ENCODE data around the gene PLXNA4. TPM values are rescaled to one million over a fixed set of nuclear protein-coding genes. Genes with fewer than 3 reads are reported as not detected.

PLXNA4 gene
- total and polyA plus RNA-seq, 9 of the 15 experiments (the other 6 are each of a cell fraction or from before 2014, with no cell fraction given): under 0.01 to 0.09 TPM; not detected in 7

DNA sequence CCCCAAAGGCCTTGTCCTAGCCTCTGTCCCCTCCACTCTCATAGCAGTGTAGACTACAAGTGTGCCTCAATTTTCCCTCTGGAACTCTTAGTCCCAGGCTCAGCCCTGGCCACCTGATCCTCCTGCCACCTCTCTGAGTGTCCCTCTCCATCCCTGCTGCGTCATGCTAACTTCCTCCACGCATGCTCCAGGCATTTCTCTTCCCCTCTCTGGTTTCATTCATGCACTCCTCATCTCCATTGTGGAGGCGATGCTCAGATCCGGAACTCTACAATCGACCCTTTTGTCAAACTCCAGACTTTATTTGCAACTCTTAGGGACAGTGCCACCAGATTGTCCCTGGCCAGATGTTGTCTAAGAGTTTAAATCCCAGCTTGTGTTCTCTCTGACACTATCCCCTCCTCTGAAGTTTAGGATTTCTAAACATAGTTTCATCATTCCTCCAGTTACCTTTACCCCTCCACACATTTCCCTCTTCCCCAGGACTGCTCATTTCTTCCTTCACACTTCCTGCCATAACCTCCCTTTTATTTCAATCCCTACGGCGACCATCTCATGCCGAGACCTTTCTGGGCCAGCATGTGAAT is 492.6 kb downstream of the PLXNA4 start:
- CTCF ChIA-PET (ENCODE audit: low intra/inter-chr PET ratio): no interaction called here
- no peaks in the 10 kb centered on the region for H3K79me2 ChIP-seq (ENCODE audit: control insufficient read depth, insufficient read depth, low read length)
- no TSS peak for BruUV-seq (replicated peaks)

More for the DNA sequence above, 492.6 kb downstream of the PLXNA4 start:
- H3K36me3 ChIP-seq (ENCODE audit: control insufficient read depth, insufficient read depth, low read length): no peaks in the 10 kb centered on the region
- peaks cover 3 to 30% of the 10 kb centered on the region in 2 experiments; a peak in 3 of 5 replicates for H3K27me3 ChIP-seq (ENCODE audit: control insufficient read depth in 2 of 2, insufficient read depth in 2 of 2, low read length in 2 of 2)
- no peaks in the 10 kb centered on the region for H3K9me1 ChIP-seq (ENCODE audit: control insufficient read depth, insufficient read depth, low read length)
- intact Hi-C loops (cut with micrococcal nuclease): no loop called here
- POLR2A ChIA-PET: interaction anchor here (0.6 to 1.2 kb wide), 4 partner anchors 10 to 34 kb away, joined by 3 read pairs; no protein-coding TSS in a partner anchor
- WGBS (ENCODE audit: insufficient coverage, low coverage, missing lambda C conversion rate): 4% methylated on average over 8 of the region's 8 CpGs
- H2AFZ ChIP-seq (ENCODE audit: low read depth, low read length): 0 out of 2 replicates have a peak overlapping the region, but pooled peaks have one; percentile 35
- no peak for DNase-seq (ENCODE audit: extremely low read depth in 1 of 4, low spot score in 3 of 4)
- TF ChIP-seq, protein P1, sequence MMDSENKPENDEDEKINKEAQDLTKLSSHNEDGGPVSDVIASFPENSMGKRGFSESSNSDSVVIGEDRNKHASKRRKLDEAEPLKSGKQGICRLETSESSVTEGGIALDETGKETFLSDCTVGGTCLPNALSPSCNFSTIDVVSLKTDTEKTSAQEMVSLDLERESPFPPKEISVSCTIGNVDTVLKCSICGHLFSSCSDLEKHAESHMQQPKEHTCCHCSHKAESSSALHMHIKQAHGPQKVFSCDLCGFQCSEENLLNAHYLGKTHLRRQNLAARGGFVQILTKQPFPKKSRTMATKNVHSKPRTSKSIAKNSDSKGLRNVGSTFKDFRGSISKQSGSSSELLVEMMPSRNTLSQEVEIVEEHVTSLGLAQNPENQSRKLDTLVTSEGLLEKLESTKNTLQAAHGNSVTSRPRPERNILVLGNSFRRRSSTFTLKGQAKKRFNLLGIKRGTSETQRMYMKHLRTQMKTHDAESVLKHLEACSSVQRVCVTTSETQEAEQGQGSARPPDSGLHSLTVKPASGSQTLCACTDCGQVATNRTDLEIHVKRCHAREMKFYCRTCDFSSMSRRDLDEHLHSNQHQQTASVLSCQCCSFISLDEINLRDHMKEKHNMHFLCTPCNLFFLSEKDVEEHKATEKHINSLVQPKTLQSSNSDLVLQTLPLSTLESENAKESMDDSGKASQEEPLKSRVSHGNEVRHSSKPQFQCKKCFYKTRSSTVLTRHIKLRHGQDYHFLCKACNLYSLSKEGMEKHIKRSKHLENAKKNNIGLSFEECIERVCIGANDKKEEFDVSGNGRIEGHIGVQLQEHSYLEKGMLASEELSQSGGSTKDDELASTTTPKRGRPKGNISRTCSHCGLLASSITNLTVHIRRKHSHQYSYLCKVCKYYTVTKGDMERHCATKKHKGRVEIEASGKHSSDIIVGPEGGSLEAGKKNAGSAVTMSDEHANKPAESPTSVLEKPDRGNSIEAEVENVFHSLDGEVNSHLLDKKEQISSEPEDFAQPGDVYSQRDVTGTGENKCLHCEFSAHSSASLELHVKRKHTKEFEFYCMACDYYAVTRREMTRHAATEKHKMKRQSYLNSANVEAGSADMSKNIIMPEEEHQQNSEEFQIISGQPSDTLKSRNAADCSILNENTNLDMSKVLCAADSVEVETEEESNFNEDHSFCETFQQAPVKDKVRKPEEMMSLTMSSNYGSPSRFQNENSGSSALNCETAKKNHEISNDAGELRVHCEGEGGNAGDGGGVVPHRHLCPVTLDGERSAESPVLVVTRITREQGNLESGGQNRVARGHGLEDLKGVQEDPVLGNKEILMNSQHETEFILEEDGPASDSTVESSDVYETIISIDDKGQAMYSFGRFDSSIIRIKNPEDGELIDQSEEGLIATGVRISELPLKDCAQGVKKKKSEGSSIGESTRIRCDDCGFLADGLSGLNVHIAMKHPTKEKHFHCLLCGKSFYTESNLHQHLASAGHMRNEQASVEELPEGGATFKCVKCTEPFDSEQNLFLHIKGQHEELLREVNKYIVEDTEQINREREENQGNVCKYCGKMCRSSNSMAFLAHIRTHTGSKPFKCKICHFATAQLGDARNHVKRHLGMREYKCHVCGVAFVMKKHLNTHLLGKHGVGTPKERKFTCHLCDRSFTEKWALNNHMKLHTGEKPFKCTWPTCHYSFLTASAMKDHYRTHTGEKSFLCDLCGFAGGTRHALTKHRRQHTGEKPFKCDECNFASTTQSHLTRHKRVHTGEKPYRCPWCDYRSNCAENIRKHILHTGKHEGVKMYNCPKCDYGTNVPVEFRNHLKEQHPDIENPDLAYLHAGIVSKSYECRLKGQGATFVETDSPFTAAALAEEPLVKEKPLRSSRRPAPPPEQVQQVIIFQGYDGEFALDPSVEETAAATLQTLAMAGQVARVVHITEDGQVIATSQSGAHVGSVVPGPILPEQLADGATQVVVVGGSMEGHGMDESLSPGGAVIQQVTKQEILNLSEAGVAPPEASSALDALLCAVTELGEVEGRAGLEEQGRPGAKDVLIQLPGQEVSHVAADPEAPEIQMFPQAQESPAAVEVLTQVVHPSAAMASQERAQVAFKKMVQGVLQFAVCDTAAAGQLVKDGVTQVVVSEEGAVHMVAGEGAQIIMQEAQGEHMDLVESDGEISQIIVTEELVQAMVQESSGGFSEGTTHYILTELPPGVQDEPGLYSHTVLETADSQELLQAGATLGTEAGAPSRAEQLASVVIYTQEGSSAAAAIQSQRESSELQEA (IDR thresholded peaks at IDR 0.05; ENCODE audit: low read depth): no peak
- TF ChIP-seq NRF1 (conservative IDR thresholded peaks at IDR 0.05 in 1 of 2, IDR thresholded peaks at IDR 0.05 in 1 of 2) (peak; percentile 84 to 87), NFE2 (IDR thresholded peaks at IDR 0.05; ENCODE audit: low read depth) (peak; percentile 76)
- H3K27ac ChIP-seq (ENCODE audit: extremely low read depth, low read depth, low read length): no peak overlapping the region
- no peaks in the 10 kb centered on the region for H4K20me1 ChIP-seq (replicated peaks; ENCODE audit: control insufficient read depth, insufficient read depth, low read length)
- H3K4me1 ChIP-seq (replicated peaks in 1 of 2; ENCODE audit: control insufficient read depth in 2 of 2, insufficient read depth in 2 of 2, low read length in 2 of 2): no peaks in the 10 kb centered on the region
- no peak overlapping the region for H3K4me2 ChIP-seq (ENCODE audit: insufficient read depth, low read length)
- in situ Hi-C loops (cut with MboI): no loop called here
- H3K4me3 ChIP-seq: no peak overlapping the region
- FAIRE-seq: no peak
- no peaks in the 10 kb centered on the region for H3K9me3 ChIP-seq (replicated peaks; ENCODE audit: control insufficient read depth, insufficient read depth, low read depth, low read length)
- H3K9ac ChIP-seq (ENCODE audit: insufficient read depth in 1 of 2, low read depth in 2 of 2, low read length in 2 of 2): no peak overlapping the region
- ATAC-seq: no peak; the same call in 2 of the 3 replicates
